ENCODE data around the gene SINHCAF.

SINHCAF gene

DNA sequence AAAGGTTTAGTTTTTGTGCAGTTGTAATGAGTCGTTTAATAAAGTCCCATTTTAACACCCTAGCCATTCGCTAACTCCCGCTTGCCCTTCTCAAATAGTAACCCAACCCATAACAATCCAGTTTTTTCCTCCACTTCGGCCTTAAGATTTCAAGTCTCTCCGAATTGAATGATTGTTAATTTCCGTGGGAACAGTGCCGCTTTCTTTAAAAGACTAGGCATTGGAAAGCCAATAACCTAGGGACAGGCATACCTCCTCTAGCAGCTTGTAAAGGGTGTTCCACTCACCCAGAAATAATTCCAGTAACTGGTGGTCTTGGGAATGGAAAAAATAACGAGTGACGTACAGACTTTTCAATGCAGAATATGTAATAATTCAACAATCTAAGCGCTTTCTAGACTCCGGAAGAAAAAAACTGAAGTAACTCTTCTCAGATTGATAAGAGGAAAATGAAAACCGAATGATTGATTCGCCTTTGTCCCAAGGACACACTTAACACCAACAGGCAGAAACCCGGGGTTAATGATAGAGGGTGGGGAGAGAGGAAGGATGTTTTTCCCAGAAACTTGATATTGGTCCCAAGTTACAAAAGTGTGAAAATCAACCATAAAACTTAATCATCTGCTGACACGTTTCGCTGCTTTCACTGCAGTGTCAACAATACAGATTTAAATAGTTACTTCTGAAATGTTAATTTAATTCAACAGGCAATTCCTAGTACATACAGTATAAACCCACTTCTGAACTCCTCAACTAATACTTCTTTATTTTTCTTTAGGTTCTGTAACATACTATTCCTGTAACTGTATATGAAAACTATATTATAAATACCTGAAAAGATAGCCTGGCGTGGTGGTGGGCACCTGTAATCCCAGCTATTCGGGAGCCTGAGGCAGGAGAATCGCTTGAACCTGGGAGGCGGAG, 1.0 kb upstream of the SINHCAF start:
- no peak for DNase-seq

DNA sequence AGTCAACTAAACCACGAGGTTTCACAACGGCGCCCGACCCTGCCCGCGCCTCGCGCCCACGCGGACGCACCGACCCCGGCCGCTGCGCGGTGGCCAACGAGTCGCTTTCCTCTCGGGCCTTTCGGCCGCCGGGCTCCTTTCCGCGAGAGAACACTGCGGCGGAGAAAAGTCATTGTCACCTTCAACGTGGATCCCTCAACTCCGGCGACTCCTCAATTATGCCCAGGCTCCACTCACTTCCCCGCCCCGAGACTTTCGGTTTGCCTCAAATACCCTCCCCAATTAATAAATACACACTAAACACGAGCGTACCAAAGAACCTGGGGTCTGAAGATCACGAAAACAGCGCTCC, 450 bp downstream of the SINHCAF start:
- no peak for DNase-seq

DNA sequence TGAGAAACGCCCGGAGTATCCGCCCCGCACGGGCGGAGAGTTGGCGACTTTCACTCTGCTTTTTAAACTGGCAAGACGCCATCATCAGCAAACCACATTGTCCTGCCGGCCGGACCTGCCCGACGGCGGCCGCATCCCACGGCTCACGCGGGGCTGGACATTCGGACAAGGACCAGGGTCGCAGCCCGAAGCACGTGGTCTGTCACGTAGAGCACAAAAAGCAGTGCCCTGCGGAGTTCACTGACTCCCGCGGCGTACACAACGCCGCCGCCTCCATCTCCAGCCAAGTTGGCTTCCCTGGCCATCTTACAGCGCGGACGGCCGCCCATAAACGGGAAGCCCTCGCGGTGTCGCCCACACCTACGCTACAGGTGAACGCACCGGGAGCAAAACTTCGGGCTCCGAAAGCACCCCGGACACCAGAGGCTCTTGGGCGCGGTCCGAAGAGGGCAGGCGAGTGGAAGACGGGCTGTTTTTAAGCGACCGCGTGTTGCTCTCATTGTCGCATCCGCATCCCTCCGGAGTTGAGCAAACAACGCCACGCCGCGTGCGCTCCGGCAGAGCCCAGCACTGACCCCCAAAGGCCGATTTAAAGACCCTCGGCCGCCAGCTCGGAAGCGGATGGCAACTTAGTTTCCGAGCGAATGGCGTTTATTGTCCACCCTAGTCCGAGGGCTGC, 966 bp downstream of the SINHCAF start:
- DNase-seq, result peak; percentile 40

DNA sequence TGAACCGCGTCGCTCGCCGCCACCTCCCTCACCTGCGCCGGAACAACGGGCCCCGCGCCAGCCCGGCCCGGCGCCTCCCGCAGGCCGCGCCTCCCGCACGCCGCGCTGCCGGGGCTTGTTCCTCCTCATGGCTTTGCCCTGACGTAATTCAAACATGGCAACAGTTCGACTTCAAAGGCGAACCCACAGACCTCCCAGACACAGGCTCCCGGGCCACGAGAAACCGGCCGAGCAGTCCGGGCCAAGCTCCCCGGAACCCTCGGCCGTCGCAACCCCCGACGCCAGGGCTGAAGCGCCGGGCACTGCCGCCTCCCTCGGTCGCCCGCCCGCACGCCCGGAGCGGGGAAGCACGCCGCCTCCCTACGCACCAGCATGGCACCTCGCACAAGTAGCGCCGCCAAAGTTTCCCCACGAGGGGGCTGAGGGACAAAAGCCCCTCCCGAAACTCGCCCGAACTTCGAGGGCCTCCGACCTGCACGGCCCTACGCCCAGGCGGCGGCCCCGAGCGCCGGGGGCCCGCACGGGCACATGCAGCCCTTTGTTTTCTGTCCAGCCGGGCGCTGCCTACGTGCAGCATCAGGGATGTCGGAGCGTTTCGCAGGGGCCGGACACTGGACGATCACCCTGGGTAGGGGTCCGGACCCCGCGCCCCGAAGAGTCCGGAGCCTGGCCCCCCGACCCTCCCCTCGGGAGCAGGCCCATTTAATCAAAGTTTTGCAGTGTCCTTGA, 1.7 kb downstream of the SINHCAF start:
- peak; percentile 75 for DNase-seq

DNA sequence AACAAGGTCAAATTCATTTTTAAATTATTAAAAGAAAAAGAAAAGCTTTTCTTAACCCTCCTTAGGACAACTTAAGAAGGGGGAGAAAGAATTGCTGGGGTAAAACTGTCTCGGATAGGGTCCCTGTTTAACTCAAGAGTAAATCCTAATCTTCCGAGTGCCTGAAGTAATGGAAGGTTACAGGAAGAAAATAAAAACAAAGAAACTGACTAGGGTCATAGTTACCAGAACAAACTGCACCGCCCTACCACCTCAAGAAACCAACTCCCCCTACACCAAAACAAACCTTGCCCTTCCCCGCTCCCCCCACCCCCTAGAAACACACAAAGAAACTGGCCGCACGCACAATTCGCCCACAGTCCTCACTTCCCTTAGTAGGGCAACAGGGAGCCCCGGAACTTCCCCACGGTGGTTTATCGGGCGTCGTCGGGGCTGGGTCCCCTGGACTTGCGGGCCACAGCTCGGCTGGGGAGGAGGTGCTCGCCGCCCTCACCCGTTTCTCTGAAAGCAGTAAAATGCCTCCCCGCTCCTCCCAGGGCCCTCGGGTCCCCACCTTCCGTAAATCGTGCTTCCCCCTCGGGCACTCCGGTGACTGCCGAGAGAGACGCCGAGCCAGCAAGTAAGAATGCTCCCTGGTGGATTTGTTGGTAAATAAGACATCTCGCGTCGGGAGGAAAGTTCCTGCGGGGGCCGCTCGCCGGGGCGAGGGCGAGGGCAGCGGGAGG, 2.4 kb downstream of the SINHCAF start:
- no peak for DNase-seq

DNA sequence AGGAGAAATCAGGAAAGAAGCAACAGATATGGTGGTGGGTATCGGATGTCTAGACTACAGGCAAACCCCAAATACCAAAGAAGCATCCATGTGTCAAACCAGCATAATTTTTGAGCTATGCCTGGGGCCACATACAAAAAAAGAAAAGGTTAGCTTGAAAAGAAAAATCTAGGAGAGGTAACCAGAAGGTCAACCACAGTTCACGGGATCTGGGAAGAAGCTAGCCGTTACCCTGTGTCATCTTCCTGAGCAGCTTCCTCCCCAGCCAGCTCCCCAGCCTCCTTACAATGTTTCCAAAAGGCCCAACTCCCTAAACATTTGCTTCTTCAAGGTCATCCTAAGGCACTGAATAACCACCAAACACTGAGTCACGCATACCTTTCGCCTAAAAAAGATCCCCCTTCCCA, 3.1 kb downstream of the SINHCAF start:
- peak; percentile 63 for DNase-seq

DNA sequence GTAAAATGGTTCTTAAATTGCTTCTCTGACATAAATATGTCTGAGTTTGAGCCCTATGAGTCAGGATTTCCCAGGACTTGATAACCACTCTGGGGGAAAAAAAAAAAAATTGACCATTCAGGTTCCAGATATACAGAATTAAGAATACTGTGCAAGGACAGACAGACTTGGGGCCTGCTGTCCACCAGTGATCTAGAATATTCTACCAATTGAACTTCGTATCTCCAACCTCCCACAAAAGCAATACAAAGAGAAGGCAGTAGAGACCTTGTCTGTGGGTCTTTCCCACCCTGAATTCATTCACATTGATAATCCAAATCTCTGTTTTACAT, 4.1 kb downstream of the SINHCAF start:
- DNase-seq, result peak; percentile 38

DNA sequence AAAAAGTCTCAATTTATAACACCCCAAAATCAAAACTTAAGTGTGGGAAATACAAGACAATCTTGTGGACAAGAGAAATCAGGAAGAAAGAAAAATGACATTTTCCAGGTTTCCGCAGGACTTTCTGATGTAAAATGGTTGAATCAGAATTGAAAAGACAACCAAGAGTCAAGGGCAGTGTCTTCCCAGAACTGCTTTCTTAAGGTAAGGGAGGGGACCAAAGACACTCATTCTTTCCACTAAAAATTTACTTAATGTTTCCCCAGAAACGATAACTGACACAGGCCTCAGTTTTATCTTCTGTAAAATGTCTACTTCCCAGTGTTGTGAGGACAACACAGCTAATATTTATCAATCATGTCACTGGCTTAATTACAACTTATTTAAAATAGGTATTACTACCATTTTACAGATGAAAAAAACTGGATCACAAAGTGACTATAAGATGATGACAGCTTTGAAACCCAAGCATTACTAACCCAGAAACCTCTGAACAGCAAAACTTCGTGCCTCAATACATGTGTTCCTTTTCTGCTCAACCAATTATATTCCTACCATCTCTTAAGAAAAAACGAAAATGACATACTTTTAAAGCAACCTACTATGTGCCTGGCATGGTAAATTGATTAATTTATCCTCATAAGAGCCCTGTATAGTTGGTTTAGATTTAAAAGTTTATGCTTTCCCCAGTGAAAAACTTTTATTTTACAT, 4.6 kb downstream of the SINHCAF start:
- DNase-seq, result no peak

DNA sequence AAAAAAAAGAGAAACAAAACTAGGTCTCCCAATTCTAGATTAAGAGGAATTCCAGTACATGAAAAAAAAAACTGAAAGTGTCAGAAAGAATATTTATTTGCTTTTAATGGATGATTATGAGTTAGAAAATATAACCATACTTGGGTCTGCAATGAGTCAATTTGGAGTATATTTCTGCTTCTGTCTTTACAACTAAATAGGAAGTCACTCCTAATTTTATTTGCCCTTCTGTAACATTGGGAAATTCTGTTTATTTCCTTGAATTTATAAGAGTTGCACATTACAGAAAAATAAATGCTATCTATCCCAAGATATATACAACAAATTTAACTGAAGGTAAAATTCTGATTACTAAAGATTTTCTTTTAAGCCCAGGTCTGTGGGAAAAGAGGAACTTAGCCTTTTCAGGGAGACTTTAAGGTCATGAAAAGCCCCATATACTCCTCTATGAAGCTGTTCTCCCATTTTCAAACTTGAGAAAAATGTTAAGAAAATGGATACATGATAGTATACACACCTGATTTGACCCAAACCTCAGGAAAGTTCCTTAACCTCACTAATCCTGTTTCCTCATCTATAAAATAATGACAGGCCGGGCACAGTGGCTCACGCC, 7.2 kb downstream of the SINHCAF start:
- no peak for DNase-seq

DNA sequence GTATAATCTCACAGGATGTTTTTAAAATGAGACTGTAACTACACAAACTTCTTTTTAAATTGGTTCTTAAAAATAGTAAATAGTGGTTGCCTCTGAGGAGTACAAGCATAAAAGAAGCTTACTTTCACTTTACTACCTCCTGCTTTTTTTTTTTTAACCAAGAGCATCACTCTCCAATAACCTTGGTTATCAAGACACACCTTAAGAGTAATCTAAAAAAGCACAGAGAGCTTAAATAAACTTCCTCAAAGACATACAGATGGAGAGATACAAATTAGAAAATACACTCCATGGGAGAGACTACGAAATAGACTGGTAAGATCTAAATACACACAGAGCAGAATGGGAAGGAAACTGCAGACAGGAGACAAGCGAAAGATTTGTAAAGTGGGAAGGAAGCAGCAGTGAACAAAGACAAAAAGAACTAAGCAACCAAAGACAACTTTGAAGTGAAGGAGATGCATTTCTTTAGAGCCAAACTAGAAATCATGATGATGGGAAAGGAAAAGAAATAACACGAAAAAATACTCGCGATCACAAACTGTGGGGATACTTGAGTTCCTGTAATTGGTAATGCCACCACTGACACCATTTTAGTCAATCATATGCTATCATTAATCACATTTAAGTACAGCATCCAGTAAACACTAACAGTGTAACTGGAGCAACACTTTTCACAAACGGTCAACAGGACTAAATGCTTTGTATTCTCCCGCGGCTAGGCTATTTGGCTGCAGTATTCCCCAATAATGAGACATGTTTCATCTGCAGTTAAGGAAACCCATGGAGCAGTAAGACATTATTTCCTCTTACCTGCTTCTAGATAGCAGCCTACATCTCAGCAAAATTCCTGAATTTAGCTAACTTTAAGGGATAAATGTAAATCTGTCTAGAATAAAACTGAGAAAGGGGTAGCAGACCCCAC, 8.2 kb downstream of the SINHCAF start:
- no peak for DNase-seq

DNA sequence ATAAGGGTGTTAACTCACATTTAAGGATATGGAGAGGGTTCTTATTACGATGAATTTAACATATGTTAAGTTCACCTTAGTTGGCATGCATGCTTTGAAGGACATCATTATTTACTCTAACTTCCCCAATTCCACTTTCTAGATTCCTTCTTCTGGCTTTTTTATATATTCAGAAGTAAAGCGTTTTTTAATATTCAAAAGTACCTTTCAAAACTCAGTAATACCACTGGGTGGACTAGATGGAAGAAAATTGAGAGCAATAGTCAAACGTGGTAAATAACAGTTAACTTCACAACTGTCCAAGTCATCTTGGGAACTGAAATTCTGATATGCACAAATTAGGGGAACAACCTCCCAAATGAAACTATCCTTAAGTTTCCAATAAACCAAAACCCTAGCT, 9.1 kb downstream of the SINHCAF start:
- no peak for DNase-seq

DNA sequence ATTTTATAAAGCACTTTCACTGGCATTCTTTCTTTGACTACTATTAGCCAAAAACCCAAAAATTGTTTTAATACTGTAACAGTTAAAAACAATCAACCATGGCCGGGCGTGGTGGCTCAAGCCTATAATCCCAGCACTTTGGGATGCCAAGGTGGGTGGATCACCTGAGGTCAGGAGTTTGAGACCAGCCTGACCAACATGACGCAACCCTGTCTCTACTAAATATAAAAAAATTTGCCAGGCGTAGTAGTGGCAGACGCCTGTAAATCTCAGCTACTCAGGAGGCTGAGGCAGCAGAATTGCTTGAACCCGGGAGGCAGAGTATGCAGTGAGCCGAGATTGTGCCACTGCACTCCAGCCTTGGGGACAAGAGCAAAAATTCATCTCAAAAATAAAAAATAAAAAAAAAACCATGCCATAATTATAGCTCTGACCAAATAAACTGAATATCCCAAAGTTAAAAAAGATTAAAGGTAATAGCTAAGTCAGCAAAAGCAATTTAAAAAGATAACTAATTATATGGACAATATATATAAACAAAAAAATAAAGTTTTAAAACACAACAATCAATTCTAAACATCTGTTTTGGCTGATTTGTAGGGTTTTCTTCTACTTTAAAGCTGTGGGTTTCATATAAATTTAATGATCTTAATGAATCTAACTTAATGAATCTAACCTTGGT, 10.0 kb downstream of the SINHCAF start:
- no peak for DNase-seq

DNA sequence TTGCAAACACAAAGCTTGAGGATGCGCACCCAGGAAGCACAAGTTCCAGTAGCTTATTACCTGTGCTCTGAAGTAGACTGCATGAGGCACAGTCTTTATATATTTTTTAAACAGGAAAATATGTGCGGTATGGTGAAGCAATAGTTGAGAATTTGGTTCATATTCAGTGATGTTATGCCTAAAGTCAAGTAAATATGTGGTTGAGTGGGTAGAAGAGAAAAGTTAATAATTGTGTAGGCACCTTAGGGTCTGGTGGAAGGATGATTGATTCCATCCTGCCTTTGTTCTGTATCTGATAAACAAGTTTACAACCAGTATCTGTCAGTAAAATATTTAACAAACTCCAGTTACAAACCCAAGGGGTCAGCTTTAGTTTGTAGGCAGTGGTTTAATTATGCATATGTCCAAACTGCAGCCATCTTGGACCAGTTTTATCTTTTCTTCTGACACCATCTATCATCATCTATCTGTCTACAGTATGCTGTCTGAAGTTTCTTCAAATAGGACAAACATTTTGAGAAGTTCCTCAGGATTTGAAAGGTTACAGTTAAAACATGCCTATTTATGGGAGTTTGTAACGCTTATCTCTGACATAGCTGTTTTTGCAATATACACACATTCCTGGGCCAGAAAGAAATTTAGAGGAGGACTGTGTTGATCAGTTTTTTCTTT, 10.8 kb downstream of the SINHCAF start:
- DNase-seq, result no peak

DNA sequence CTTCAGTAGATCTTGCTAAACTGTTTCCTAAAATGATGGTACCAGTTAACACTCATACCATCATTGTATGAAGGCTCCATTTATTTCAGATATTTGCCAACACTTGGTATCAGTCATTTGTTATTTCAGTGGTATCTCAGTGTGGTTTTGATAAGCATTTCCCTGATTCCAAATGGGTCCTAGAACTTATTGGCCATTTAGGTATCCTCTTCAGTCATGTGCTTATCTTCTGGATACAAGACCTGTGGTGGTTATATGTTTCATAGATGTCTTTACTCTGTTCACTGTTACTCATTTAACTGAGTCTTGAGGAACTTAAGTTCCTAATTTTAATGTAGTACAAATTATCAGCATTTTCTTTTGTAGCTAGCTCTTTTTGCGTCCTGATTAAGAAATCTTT, 13.5 kb downstream of the SINHCAF start:
- no peak for DNase-seq

DNA sequence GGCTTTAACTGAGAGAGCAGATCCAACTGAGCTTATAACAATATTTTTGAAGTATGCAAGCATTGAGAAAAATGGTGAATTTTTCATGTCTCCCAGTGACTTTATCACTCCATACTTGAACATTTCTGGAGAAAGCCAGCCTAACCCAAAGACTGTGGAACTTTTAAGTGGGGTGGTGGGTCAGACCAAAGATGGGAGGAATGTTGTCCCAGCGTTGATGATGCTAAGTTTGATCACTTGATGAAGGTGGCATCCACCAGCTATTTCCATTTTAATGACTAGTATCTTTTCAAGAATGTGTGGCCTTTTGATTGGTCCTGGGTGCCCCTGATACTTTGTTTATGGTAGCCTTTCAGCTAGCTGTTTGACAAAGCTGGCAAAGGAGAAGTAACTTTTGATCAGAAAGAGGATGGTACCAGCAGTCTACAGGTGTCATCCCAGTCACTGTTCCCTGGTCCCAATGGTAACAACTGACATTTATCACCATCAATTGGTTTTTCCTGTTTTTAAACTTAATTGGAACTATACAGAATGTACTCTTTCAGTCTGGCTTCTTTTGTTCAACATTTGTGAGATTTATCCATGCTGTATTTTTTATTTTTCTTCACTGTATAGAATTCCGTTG, 14.2 kb downstream of the SINHCAF start:
- no peak for DNase-seq

DNA sequence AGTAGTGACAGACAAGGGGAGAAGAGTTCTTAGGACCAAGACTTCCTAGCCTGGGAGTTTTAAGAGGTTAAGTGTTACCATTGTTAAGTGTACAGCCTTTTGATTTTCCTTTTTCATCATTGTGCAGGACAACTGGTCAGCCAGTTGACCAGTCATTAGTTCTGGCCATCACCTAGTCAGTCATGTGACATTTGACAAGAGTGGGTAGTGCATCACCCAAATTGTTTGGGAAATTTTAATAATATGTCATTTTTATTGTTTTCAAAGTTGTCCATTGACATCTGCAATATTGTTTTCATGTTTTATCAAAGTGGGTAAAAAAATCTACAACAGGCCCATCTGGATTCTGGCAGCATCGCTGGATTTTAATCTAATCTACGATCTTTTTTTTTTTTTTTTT, 15.5 kb downstream of the SINHCAF start:
- no peak for DNase-seq

DNA sequence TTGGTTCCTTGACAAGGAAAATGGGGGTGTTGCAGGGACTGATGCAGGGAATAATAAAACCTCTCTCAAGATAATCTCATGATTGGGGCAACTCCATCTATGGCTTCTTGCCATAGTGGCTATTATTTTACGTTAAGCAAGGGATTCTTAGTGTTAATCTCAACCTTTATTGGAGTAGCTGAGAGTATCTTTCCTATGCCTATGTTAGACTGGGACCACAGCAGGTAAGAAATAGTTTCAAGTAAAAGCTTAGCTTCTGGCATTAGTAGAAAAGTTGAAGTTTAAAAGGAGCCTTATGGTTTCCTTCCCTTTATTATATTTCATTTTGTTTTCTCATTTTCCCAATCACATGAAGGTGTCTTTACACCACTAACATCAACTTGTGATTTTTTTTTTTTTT, 16.7 kb downstream of the SINHCAF start:
- no peak for DNase-seq

DNA sequence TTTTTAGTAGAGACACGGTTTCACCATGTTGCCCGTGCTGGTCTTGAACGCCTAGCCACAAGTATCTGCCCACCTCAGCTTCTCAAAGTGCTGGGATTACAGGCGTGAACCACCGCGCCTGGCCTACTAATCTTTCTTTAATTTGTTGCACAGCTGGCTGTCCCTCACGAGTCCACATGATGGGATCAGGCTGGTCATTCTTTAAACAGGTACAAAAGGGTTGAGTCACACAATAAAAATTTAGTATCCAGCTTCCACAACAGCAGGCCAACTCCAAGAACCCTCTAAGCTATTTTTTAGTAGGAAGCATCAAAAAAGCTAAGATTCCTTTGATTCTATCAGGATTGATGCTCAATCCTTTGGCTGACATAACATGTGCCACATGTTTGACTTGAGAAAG, 17.8 kb downstream of the SINHCAF start:
- no peak for DNase-seq

DNA sequence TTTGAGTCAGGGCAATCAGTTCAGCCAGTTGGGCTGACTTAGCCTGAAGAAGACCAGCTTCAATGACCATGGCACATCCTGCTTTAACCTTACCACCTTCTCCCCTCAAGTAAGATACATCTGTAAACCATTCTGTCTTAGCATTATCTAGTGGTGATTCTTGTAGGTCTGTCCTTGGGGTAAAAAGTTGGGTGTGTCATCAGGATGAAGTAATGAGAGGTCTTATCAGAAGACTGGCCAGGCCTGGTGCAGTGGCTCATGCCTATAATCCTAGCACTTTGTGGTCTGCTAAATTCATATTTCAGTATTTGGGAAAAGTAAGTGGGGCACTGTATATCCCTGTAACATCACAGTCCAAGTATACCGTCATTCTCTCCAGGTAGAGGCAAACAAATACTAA, 19.1 kb downstream of the SINHCAF start:
- no peak for DNase-seq
